Measurements from ENCODE around the gene SLC37A4.

DNA sequence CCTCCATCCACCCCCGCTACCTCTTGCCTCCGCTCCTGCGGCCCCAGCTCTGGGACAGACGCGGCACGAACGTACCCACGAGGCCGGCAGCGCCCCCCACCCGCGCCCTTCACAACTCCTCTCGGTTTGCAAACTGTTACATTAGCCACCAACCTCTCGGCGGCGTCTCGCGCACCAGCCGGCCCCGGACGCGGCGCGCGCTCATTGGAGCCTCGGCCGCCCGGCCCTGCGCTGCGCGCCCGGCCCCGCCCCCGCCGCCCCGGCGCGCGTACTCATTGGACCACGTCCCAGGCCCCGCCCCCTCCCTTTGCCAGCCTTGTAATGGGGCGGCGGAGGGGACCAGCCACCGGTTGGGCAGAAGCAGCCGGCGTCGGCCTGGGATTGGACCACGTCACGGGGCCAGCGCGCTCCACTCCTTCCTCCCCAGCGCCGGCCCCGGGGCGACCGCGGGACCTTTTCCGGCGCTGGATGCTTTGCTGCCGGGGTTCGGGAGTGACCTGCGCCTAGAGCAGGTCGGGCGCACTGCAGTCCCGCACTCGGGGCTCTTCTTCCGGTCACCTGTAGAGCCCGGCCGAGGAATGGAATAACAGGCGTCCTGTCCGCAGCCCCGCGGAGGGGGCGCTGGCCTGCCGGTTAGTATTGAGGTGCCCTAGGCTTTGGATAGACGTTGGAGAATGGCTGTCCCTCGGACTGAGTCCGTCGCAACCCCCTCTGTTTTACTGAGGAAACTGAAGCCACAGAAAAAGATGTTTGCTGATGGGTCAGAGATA lies 26.5 kb upstream of the SLC37A4 start, which contains the start of gene HYOU1:
- TF ChIP-seq, protein P1, sequence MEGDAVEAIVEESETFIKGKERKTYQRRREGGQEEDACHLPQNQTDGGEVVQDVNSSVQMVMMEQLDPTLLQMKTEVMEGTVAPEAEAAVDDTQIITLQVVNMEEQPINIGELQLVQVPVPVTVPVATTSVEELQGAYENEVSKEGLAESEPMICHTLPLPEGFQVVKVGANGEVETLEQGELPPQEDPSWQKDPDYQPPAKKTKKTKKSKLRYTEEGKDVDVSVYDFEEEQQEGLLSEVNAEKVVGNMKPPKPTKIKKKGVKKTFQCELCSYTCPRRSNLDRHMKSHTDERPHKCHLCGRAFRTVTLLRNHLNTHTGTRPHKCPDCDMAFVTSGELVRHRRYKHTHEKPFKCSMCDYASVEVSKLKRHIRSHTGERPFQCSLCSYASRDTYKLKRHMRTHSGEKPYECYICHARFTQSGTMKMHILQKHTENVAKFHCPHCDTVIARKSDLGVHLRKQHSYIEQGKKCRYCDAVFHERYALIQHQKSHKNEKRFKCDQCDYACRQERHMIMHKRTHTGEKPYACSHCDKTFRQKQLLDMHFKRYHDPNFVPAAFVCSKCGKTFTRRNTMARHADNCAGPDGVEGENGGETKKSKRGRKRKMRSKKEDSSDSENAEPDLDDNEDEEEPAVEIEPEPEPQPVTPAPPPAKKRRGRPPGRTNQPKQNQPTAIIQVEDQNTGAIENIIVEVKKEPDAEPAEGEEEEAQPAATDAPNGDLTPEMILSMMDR (IDR thresholded peaks at IDR 0.05; ENCODE audit: insufficient read depth, low read length, poor library complexity, severe bottlenecking), result no peak
- no peak for TF ChIP-seq EZH2phosphoT487 (conservative IDR thresholded peaks at IDR 0.05; ENCODE audit: low read length)
